CD14-positive monocyte (primary cell): ENCODE measurements around the gene OR8B8. TPM values are rescaled to one million over a fixed set of nuclear protein-coding genes. Genes with fewer than 3 reads are reported as not detected.
"Not testable (repeated sequence)": the region's sequence is repeated elsewhere in the genome, so short reads cannot be mapped to it uniquely, and the experiment has no call there.

Experiments
- DNase-seq, 3 donors: peaks; one replicate each; pipeline ENCODE4 v3.0.0-alpha.2; 2011 to 2022
- H2AFZ ChIP-seq: 2 replicates; pipeline ENCODE4 v1.6.0; 2012; ENCODE audit warnings: mild to moderate bottlenecking, low read depth, low read length, inconsistent platforms; ENCODE audit not compliant: insufficient read depth, poor library complexity, severe bottlenecking
- H3K27ac ChIP-seq, 2 donors: 1 replicate in 1 of 2; 2 replicates in 1 of 2; pipeline ENCODE4 v1.5.1; 2012 to 2013; ENCODE audit warnings: low read length in 2 of 2, control low read depth in 1 of 2, inconsistent platforms in 1 of 2, low read depth in 1 of 2, mild to moderate bottlenecking in 1 of 2
- H3K27me3 ChIP-seq, 2 donors: one replicate each; pipeline versions ENCODE4 v1.6.0 to v1.6.1; 2011 to 2013; ENCODE audit warnings: low read length in 2 of 2; ENCODE audit not compliant: control insufficient read depth in 2 of 2, insufficient read depth in 2 of 2
- H3K36me3 ChIP-seq, 2 donors: replicated peaks in 1 of 2; 1 replicate in 1 of 2; 2 replicates in 1 of 2; pipeline versions ENCODE4 v1.5.1 to v1.6.1; 2012 to 2013; ENCODE audit warnings: low read length in 2 of 2, control low read depth in 1 of 2, inconsistent platforms in 1 of 2, mild to moderate bottlenecking in 1 of 2; ENCODE audit not compliant: insufficient read depth in 2 of 2, control insufficient read depth in 1 of 2
- H3K4me1 ChIP-seq, 2 donors: 1 replicate in 1 of 2; 2 replicates in 1 of 2; pipeline versions ENCODE4 v1.5.1 to v1.6.1; 2012 to 2013; ENCODE audit warnings: low read length in 2 of 2, control low read depth in 1 of 2, inconsistent platforms in 1 of 2, mild to moderate bottlenecking in 1 of 2, moderate library complexity in 1 of 2; ENCODE audit not compliant: insufficient read depth in 2 of 2, control insufficient read depth in 1 of 2
- H3K4me2 ChIP-seq: replicated peaks from 2 replicates; pipeline ENCODE3; 2012; ENCODE audit warnings: low read length, moderate library complexity, mild to moderate bottlenecking; ENCODE audit not compliant: poor library complexity, severe bottlenecking; ENCODE audit errors: extremely low read depth
- H3K4me3 ChIP-seq, 3 experiments: fragments of 200-600 bp in 1 of 3; sonication (generic) in 1 of 3; replicated peaks in 1 of 3; 1 replicate in 2 of 3; 2 replicates in 1 of 3; pipeline ENCODE4 v1.5.1; 2011 to 2013; ENCODE audit warnings: low read length in 3 of 3, mild to moderate bottlenecking in 3 of 3, control low read depth in 2 of 3, low read depth in 2 of 3, inconsistent platforms in 1 of 3, moderate library complexity in 1 of 3
- H3K79me2 ChIP-seq: 2 replicates; pipeline ENCODE4 v1.6.0; 2012; ENCODE audit warnings: mild to moderate bottlenecking, control low read depth, inconsistent platforms, low read length, moderate library complexity; ENCODE audit not compliant: insufficient read depth
- H3K9ac ChIP-seq: 2 replicates; pipeline ENCODE4 v1.6.0; 2017; ENCODE audit warnings: low read length, mild to moderate bottlenecking; ENCODE audit not compliant: insufficient read depth, poor library complexity, severe bottlenecking
- H3K9me3 ChIP-seq, 2 donors: replicated peaks in 1 of 2; 1 replicate in 1 of 2; 2 replicates in 1 of 2; pipeline versions ENCODE4 v1.5.1 to v1.6.1; 2012 to 2013; ENCODE audit warnings: low read length in 2 of 2, control low read depth in 1 of 2; ENCODE audit not compliant: control insufficient read depth in 1 of 2, insufficient read depth in 1 of 2
- H4K20me1 ChIP-seq: 2 replicates; pipeline ENCODE4 v1.6.0; 2012; ENCODE audit warnings: mild to moderate bottlenecking, low read length, control low read depth, moderate library complexity; ENCODE audit not compliant: insufficient read depth
- H3K27ac Mint-ChIP-seq, 7 donors: one replicate each; pipeline ENCODE4 v1.8.0; 2020; ENCODE audit warnings: mild to moderate bottlenecking in 7 of 7, mixed read lengths in 7 of 7, moderate library complexity in 6 of 7, inconsistent platforms in 2 of 7
- H3K27me3 Mint-ChIP-seq, 3 donors: one replicate each; pipeline ENCODE4 v1.8.0; 2021 to 2022; ENCODE audit warnings: low read depth in 3 of 3, mild to moderate bottlenecking in 3 of 3, mixed read lengths in 3 of 3, moderate library complexity in 3 of 3, inconsistent platforms in 1 of 3
- H3K36me3 Mint-ChIP-seq, 2 donors: one replicate each; pipeline ENCODE4 v1.8.0; 2020; ENCODE audit warnings: mixed read lengths in 2 of 2, inconsistent platforms in 1 of 2, mild to moderate bottlenecking in 1 of 2
- H3K4me1 Mint-ChIP-seq: one replicate; pipeline ENCODE4 v1.8.0; 2020; ENCODE audit warnings: mild to moderate bottlenecking, mixed read lengths
- H3K4me3 Mint-ChIP-seq, 2 donors: one replicate each; pipeline ENCODE4 v1.8.0; 2020; ENCODE audit warnings: mild to moderate bottlenecking in 2 of 2, mixed read lengths in 2 of 2, moderate library complexity in 1 of 2
- H3K9me3 Mint-ChIP-seq, 7 donors: one replicate each; pipeline ENCODE4 v1.8.0; 2020 to 2022; ENCODE audit warnings: mixed read lengths in 7 of 7, mild to moderate bottlenecking in 6 of 7, moderate library complexity in 6 of 7, inconsistent platforms in 2 of 7
- CTCF ChIP-seq: fragments of 200-600 bp; IDR thresholded peaks from one replicate; pipeline ENCODE4 v1.8.0; 2022; ENCODE audit warnings: antibody characterized with exemption, mild to moderate bottlenecking
- WGBS: methylation state at CpG from one replicate; pipeline ENCODE4 v1.1.5; 2013; ENCODE audit warnings: missing lambda C conversion rate; ENCODE audit not compliant: insufficient coverage; 5-methylcytosine and 5-hydroxymethylcytosine counted together
- intact Hi-C, 2 donors: fragments of 100-400 bp; cut with micrococcal nuclease; formaldehyde crosslinking; loops; one replicate each; pipeline versions ENCODE4 v1.15.0 to v1.15.1; 2023
- polyA plus RNA-seq, 3 donors: library from polyadenylated mRNA; depleted of rRNA in 1 of 3; unstranded in 2 of 3; stranded (reverse) in 1 of 3; fragments of 300-500 nt in 2 of 3; fragments of >200 nt in 1 of 3; fragmentation: Illumina TruSeq in 2 of 3; gene quantifications; 1 replicate in 2 of 3; 2 replicates in 1 of 3; pipeline ENCODE4 v1.2.3, GENCODE V29; 2012 to 2021

The OR8B8 gene
- polyA plus RNA-seq, 3 donors = not detected

GRCh38 chr11:124463324-124463723 is 17.8 kb upstream of the OR8B8 start:
- no peak overlapping the region for H2AFZ ChIP-seq
- no peaks in the 10 kb centered on the region for H3K36me3 ChIP-seq
- no peak overlapping the region for H3K27ac ChIP-seq
- H3K4me3 Mint-ChIP-seq = no peak overlapping the region
- peaks cover 0 to 11% (median 3%) of the 10 kb centered on the region in 7 donors for H3K9me3 Mint-ChIP-seq
- no peaks in the 10 kb centered on the region for H3K4me1 Mint-ChIP-seq
- no peak overlapping the region for H3K4me2 ChIP-seq
- peaks cover 0 to 5% (median 2%) of the 10 kb centered on the region in 3 donors for H3K27me3 Mint-ChIP-seq
- no peaks in the 10 kb centered on the region for H4K20me1 ChIP-seq
- intact Hi-C loops = no loop called here
- H3K4me1 ChIP-seq = no peaks in the 10 kb centered on the region
- no peaks in the 10 kb centered on the region for H3K79me2 ChIP-seq
- no peak for TF ChIP-seq CTCF
- no peak overlapping the region for H3K9ac ChIP-seq
- DNase-seq = no peak
- no peaks in the 10 kb centered on the region for H3K27me3 ChIP-seq
- no peak overlapping the region for H3K4me3 ChIP-seq
- H3K27ac Mint-ChIP-seq = no peak overlapping the region
- H3K36me3 Mint-ChIP-seq = no peaks in the 10 kb centered on the region
- WGBS = 90% methylated on average over 3 of the region's 3 CpGs
- peaks cover 6 to 7% of the 10 kb centered on the region in 2 donors for H3K9me3 ChIP-seq

- Histone ChIP-seq H2AFZ (no peak overlapping the region), H3K27me3 (no peaks in the 10 kb centered on the region), H3K9ac (no peak overlapping the region), H3K4me3 (no peak overlapping the region), H3K4me1 (no peaks in the 10 kb centered on the region), H3K4me2 (no peak overlapping the region), H4K20me1 (no peaks in the 10 kb centered on the region), H3K9me3 (peaks cover 6 to 7% of the 10 kb centered on the region in 2 donors), H3K27ac (no peak overlapping the region), H3K79me2 (no peaks in the 10 kb centered on the region), H3K36me3 (no peaks in the 10 kb centered on the region)
- Mint-ChIP-seq H3K36me3 (no peaks in the 10 kb centered on the region), H3K27ac (no peak overlapping the region), H3K27me3 (peaks cover 0 to 5% (median 2%) of the 10 kb centered on the region in 3 donors), H3K9me3 (peaks cover 0 to 11% (median 4%) of the 10 kb centered on the region in 7 donors), H3K4me3 (no peak overlapping the region), H3K4me1 (no peaks in the 10 kb centered on the region)
- DNase-seq = peak in 1 of 3 donors; percentile 2
- WGBS = no CpG with 5 or more reads among the region's 1 CpG
- no peak for TF ChIP-seq CTCF
- intact Hi-C loops = no loop called here
Observed at GRCh38 chr11:124460459-124460858, 15.0 kb upstream of the OR8B8 start.

GRCh38 chr11:124459379-124459778 is 13.9 kb upstream of the OR8B8 start:
- H3K4me1 Mint-ChIP-seq, H3K4me3 ChIP-seq, H3K27me3 Mint-ChIP-seq, H3K4me1 ChIP-seq, H3K27ac ChIP-seq, H4K20me1 ChIP-seq, H3K9ac ChIP-seq, DNase-seq, H3K36me3 ChIP-seq, H3K27me3 ChIP-seq, H3K4me3 Mint-ChIP-seq, H3K9me3 ChIP-seq, H3K79me2 ChIP-seq, H3K27ac Mint-ChIP-seq, intact Hi-C loops, H3K4me2 ChIP-seq, H2AFZ ChIP-seq, H3K36me3 Mint-ChIP-seq: not testable (repeated sequence)
- peaks cover 0 to 11% (median 4%) of the 10 kb centered on the region in 7 donors for H3K9me3 Mint-ChIP-seq
- 95% methylated on average over 5 of the region's 7 CpGs for WGBS
